Hematopoietic multipotent progenitor cell treated with erythropoietin and hydrocortisone succinate and interleukin-3 and kit ligand, for 8 days (in vitro differentiated cells): ENCODE measurements around the gene CELF2.

Source experiments
- DNase-seq: peaks from one replicate; pipeline ENCODE4 v3.0.0-alpha.2; 2015

Gene CELF2

DNA sequence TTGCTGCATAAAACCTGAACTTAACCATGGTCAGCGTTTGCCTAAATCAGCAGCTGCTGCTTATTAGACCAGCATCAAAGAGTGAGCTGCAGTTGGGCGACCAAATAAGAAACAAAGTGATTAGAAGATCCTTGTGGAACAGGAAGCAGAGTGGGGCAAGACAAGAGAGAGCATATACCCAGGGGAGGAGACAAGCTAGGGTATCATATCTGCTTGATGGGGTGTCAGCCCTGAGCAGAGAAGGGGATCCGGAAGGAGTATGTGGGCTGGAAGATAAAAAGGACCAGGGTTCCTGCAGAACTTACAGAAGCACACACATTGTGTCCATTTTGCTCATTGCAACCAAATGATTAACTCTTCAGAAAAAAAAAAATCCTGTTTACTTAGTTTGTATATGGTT lies 213.6 kb downstream of the CELF2 start:
- DNase-seq, result peak; percentile 48

DNA sequence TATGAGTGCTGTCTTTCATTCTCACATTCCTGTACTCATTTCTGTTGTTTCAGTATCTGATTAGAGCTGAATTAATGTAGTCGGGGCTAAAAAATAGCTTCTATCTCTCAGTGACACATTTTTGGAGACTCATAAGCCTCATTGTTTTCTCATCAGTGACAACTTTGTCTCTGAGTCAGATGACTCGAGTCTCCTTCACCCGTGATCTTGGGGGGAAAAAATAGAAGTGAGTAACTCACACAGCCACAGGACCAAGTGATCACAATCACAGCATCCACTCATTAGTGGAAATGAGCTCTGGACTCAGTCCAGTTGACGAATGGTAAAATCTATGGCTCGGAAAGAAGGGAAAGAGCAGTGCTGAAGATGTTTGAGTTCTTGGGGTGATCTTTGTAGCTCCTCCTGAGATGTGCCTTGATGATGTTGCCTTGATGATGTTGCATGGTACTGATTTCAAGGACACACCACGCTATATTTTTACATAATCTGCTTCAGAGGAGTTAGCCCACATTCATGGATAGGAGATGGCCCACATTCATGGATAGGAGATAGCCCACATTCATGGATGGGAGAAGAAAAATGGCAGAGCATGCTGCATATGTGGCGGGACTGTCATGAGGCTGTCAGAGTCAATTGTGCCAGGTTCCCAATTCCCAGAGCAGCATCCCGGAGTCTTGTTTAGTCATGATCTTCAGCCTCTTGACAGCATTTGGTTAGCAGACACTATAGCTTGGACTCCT lies 214.7 kb downstream of the CELF2 start:
- DNase-seq, result no peak

GRCh38 chr10:11234857-11235531 lies 217.3 kb downstream of the CELF2 start:
- DNase-seq, result no peak

DNA sequence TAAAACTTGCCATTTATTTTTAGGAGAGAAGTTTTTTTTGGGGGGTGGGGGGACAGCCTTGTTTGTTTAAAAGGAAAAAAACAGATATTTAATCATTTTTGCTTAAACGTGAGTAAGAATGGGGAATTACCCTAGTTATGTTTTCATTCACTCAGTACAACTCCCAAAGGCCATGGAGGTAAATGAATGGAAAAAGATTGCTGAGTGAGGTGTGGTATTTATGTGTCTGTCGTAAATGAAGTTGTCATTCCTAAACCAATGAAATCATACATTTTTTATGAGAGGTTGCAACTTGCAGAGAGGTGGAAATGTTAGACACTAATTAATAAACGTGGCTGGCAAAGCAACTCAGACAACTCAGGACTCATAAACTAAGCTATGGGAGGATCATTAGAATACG lies 218.1 kb downstream of the CELF2 start:
- no peak for DNase-seq

- DNase-seq, result no peak
These were observed 218.6 kb downstream of the CELF2 start for GRCh38 chr10:11236234-11236633.

DNA sequence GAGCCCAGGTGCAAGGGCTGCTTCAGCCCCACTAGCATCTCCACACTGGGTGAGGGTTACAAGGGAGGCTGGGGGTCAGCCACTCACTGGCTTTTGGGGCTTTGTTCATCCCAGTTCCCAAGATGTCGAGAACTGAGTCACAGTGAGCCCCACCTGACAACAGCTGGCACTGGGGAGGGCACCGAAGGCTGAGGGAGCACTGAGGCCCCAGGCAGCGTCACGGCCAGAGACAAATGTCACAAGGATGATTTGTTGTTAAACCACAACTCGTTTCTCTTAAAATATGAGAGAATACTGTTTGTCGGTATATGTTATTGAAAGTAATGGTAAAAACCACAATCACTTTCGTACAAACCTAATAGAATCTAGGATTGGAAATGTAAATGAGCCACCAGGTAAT lies 219.9 kb downstream of the CELF2 start:
- no peak for DNase-seq

- no peak for DNase-seq
These were observed 221.2 kb downstream of the CELF2 start for GRCh38 chr10:11238893-11239292.

- DNase-seq, result no peak
These were observed 223.0 kb downstream of the CELF2 start for GRCh38 chr10:11240641-11241040.

DNA sequence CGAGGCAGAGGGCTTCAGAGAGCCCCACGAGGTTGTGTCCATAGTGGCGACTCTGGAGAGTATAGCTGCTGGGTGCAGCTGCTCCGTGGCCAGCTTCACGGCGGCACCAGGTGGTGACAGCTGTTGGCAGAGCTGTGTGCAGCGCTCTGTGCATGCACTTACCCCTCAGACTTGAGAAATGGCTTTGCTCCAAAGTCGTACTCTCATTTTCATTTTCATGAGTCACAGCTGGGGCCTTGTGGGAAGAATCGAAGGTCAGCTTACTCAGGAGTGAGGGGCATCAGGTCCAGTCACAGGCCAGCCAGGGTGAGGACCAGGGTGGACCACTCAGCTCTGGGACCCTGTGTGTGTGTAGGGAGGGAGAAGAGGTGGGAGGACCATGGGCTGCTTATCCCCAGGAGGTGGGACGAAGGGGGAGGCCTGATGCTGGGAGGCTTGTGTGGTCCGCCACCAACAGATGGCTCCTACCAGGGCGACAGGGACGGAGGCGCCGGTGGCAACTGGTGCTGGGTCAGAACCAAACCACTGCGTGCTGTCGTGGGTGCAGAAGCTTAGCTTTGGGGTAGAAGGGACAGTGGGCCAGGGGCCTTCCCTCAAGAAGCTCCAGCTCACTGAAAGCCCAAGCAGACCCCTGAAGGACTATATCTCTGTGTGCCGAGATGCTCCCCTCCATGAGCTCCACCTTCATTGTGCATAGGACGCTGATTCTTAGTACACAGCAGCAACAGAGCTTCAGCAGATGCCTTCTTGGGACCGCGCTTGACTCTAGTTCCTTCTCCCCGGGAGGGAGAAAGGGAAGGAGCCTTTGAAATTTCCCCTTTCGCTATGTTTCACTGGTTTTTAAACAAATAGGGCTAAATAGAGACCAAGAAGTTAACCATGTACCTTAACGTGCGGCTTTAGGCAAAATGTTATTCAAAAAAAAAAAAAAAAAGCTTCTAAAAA lies 225.0 kb downstream of the CELF2 start:
- no peak for DNase-seq

DNA sequence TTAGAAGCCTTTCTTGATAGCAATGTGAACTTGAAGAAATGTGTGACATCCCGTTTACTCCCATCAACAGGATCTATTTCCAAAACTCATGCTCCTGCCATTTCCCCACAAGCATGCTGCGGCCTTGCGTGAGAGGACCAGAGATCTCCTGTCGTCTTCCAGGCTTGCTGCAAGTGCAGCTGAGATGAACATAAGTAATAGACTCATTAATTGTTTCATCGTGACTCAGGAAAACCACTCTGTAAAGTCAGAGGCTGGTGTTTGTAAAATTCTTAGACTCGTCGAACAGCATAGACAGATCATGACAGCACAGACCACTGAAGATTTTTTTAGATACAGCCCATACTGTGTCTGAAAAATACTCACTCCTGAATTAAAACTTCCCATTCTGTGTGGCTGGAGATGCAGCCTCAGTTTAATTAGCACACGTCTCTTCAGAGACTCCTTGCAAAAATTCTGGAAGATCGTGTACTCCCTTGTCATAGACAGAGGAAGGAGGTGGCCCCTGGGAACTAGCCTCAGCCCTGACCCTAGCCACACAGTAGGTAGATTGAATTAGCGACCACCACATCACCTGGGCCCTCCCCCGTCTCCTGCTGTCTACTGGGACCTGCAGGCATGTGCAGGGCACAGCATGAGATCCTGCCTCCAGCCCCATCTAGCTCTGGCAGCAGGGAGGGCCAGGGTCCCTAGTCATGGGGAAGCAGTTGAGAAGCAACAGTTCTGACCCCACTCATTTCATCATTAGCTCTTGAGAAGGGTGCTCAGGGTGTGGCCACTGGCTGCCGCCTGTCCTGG lies 226.0 kb downstream of the CELF2 start:
- no peak for DNase-seq

DNA sequence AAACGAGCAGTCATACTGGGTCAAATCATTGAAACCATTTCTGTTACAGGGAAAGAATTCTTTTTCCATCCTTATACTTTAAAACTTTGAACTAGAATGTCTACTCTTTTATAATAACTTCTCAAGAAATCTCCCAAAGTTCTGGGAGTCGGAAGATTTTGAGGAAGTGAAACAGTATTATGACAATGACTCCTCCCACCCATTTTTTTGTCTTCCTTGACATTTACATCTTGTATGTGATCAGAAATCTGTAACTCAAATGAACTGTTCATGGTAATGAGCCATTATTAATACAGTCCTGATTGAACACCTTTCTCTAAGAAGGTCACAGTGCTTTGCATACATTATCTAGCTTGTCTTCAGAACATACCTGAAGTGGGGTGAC lies 227.4 kb downstream of the CELF2 start:
- no peak for DNase-seq

- DNase-seq, result no peak
These were observed 227.8 kb downstream of the CELF2 start for GRCh38 chr10:11245510-11245909.

GRCh38 chr10:11245981-11246590 lies 228.4 kb downstream of the CELF2 start:
- no peak for DNase-seq

- DNase-seq, result no peak
These were observed 229.2 kb downstream of the CELF2 start for GRCh38 chr10:11246752-11247467.

- DNase-seq, result no peak
These were observed 231.6 kb downstream of the CELF2 start for GRCh38 chr10:11249152-11249807.

GRCh38 chr10:11249808-11250195 lies 232.1 kb downstream of the CELF2 start:
- no peak for DNase-seq

DNA sequence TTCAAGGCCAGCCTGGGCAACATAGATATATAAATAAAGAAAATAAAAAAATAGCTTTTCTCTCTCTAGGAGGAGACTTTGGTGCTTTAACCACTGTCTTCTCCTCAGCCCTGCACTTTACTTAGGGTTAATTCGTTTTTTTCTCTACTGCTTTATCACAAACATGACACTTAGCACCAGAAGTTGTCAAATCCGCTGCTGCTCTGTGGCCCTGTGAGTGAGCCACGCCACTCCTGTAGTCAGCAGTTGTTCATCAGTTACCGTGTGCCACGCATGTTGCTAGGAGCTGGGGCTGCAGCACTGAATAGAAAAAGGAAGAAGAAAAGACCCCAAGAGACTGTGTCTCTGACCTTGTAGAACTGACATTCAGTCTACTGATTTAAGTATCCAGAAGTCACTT lies 232.6 kb downstream of the CELF2 start:
- DNase-seq, result no peak

DNA sequence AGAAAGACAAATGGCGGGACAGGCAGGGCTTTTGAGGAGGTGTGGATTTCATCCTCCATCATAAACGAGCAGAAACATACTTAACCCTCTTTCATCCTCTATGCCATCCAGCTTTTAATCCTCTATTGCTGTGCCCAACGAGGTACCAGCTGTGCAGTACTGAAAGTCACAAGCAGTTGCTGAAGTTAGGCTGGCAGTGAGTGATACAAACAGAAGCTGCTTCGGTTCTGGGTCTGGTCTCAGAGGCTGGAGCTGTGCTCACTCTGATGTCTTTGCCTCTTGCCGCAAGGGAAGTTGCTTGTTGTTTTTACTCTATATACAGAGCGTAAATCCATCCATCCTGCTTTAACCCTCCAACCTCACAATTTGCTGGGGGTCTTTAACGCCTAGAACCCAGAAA lies 235.2 kb downstream of the CELF2 start:
- DNase-seq, result no peak

GRCh38 chr10:11253385-11254002 lies 235.8 kb downstream of the CELF2 start:
- DNase-seq, result no peak

DNA sequence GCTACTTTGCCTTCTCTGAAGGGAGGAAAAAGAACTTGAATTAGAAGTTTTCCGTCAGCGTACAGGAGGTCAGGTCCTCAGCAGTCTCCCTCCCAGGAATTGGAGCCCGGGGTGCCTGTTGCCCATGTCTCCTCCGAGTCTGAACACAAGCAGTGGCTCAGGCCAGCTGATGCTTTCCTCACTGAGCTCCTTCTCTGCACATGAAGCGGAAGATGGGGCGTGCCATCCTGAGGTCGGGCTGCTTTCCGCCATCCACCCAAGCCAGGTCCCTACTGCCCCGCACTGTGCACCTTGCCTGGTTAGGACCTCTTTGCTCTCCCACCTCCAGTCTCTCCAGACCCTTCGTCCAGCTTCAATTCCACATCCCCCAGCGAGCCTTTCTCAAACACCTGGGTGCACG lies 237.5 kb downstream of the CELF2 start:
- DNase-seq, result no peak
